Measurements from ENCODE around the gene RYR2.

- TF ChIP-seq, protein P1, sequence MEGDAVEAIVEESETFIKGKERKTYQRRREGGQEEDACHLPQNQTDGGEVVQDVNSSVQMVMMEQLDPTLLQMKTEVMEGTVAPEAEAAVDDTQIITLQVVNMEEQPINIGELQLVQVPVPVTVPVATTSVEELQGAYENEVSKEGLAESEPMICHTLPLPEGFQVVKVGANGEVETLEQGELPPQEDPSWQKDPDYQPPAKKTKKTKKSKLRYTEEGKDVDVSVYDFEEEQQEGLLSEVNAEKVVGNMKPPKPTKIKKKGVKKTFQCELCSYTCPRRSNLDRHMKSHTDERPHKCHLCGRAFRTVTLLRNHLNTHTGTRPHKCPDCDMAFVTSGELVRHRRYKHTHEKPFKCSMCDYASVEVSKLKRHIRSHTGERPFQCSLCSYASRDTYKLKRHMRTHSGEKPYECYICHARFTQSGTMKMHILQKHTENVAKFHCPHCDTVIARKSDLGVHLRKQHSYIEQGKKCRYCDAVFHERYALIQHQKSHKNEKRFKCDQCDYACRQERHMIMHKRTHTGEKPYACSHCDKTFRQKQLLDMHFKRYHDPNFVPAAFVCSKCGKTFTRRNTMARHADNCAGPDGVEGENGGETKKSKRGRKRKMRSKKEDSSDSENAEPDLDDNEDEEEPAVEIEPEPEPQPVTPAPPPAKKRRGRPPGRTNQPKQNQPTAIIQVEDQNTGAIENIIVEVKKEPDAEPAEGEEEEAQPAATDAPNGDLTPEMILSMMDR (IDR thresholded peaks at IDR 0.05), result no peak
- TF ChIP-seq POLR2A (IDR thresholded peaks at IDR 0.05), result no peak
Measured at GRCh38 chr1:237119091-237119490, 77.1 kb downstream of the RYR2 start.
